Mesothelial cell of epicardium (in vitro differentiated cells): ENCODE measurements around the gene APCDD1L. TPM values are rescaled to one million over a fixed set of nuclear protein-coding genes. Genes with fewer than 3 reads are reported as not detected.

Experiments used
- DNase-seq, 2 experiments: peaks; one replicate each; pipeline ENCODE4 v3.0.0; 2021; ENCODE audit warnings: low spot score in 2 of 2; ENCODE audit not compliant: unreplicated experiment in 2 of 2
- H3K27ac Mint-ChIP-seq: 2 replicates; pipeline ENCODE4 v1.8.0; 2021; ENCODE audit warnings: mixed read lengths
- H3K27me3 Mint-ChIP-seq: 2 replicates; pipeline ENCODE4 v1.8.0; 2021; ENCODE audit warnings: low read depth, mixed read lengths
- H3K36me3 Mint-ChIP-seq: 2 replicates; pipeline ENCODE4 v1.8.0; 2021; ENCODE audit warnings: mixed read lengths
- H3K4me1 Mint-ChIP-seq: 2 replicates; pipeline ENCODE4 v1.8.0; 2021; ENCODE audit warnings: mixed read lengths
- H3K4me3 Mint-ChIP-seq: 2 replicates; pipeline ENCODE4 v1.8.0; 2021; ENCODE audit warnings: mild to moderate bottlenecking, moderate library complexity, mixed read lengths
- H3K9me3 Mint-ChIP-seq: 2 replicates; pipeline ENCODE4 v1.8.0; 2021; ENCODE audit warnings: mixed read lengths
- total RNA-seq: library from RNA; stranded (reverse); gene quantifications from 3 replicates; pipeline ENCODE4 v1.2.1, GENCODE V29; 2021
- TF ChIP-seq, protein P1 (sequence below): fragments of 200-600 bp; sonication (generic); IDR thresholded peaks from one replicate; pipeline ENCODE4 v1.5.0; 2021; ENCODE audit warnings: antibody characterized with exemption; ENCODE audit not compliant: unreplicated experiment

APCDD1L gene
- total RNA-seq, 1 donor from 2014 or later, result not detected

DNA sequence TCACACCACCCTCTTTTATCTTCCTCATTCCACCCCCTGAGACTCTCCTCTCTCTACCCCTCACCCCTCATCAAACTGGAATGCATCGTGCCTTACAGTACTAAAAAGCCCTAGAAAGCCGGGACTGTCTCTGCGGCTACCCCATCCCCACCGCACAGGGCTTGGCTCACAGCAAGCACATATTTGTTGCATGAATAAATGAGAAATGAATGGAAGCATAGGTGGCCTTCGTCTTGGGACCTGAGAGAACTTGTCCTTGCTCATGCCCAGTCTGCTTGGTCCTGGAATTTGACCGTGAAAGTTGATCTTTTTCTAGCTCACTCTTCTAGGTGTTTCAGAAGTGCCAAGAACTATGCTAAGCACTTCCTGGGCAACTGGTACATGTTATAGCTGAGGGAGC lies 53.3 kb downstream of the APCDD1L start:
- Mint-ChIP-seq H3K36me3 (peaks cover under 1% of the 10 kb centered on the region), H3K9me3 (peaks cover 3% of the 10 kb centered on the region), H3K27ac (no peak overlapping the region), H3K4me3 (no peak overlapping the region), H3K4me1 (peaks cover 27% of the 10 kb centered on the region), H3K27me3 (no peaks in the 10 kb centered on the region)
- TF ChIP-seq, protein P1, sequence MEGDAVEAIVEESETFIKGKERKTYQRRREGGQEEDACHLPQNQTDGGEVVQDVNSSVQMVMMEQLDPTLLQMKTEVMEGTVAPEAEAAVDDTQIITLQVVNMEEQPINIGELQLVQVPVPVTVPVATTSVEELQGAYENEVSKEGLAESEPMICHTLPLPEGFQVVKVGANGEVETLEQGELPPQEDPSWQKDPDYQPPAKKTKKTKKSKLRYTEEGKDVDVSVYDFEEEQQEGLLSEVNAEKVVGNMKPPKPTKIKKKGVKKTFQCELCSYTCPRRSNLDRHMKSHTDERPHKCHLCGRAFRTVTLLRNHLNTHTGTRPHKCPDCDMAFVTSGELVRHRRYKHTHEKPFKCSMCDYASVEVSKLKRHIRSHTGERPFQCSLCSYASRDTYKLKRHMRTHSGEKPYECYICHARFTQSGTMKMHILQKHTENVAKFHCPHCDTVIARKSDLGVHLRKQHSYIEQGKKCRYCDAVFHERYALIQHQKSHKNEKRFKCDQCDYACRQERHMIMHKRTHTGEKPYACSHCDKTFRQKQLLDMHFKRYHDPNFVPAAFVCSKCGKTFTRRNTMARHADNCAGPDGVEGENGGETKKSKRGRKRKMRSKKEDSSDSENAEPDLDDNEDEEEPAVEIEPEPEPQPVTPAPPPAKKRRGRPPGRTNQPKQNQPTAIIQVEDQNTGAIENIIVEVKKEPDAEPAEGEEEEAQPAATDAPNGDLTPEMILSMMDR, result no peak
- DNase-seq, result no peak

DNA sequence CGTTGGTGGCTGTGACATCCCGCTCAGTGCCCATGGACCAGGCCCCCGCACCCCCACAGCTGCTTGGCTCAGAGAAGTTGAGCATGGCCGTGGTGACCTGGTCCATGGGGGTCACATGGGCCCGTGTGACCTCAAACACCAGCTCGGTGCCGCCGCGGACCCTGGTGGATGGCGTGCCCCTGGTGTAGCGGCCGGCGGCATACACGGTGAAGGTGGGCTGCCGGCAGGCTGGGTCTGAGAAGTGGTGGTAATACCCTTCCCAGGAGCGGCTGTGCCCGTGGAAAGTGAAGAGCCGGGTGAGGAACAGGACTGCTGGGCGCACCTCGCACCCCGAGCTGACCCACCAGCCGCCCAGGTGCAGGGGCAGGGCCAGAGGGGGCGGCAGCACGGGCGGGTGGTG lies 54.1 kb downstream of the APCDD1L start:
- TF ChIP-seq, protein P1, result no peak
- H3K36me3 Mint-ChIP-seq, result peaks cover 4% of the 10 kb centered on the region
- H3K4me1 Mint-ChIP-seq, result peaks cover 27% of the 10 kb centered on the region
- H3K4me3 Mint-ChIP-seq, result no peak overlapping the region
- DNase-seq, result no peak
- peaks cover 3% of the 10 kb centered on the region for H3K9me3 Mint-ChIP-seq
- H3K27ac Mint-ChIP-seq, result no peak overlapping the region
- H3K27me3 Mint-ChIP-seq, result no peaks in the 10 kb centered on the region

- H3K27me3 Mint-ChIP-seq, result no peaks in the 10 kb centered on the region
- peaks cover 16% of the 10 kb centered on the region for H3K36me3 Mint-ChIP-seq
- H3K9me3 Mint-ChIP-seq, result peaks cover 18% of the 10 kb centered on the region
- no peak overlapping the region for H3K27ac Mint-ChIP-seq
- TF ChIP-seq, protein P1, result no peak
- H3K4me1 Mint-ChIP-seq, result peaks cover 18% of the 10 kb centered on the region
- H3K4me3 Mint-ChIP-seq, result no peak overlapping the region
- DNase-seq, result no peak
Measured at GRCh38 chr20:58459058-58459750, 56.0 kb downstream of the APCDD1L start.

- no peaks in the 10 kb centered on the region for H3K27me3 Mint-ChIP-seq
- TF ChIP-seq, protein P1, result no peak
- H3K4me1 Mint-ChIP-seq, result peaks cover 15% of the 10 kb centered on the region
- H3K36me3 Mint-ChIP-seq, result peaks cover 20% of the 10 kb centered on the region
- no peak overlapping the region for H3K4me3 Mint-ChIP-seq
- DNase-seq, result no peak
- peaks cover 22% of the 10 kb centered on the region for H3K9me3 Mint-ChIP-seq
- no peak overlapping the region for H3K27ac Mint-ChIP-seq
Measured at GRCh38 chr20:58458342-58459057, 56.7 kb downstream of the APCDD1L start.

- Mint-ChIP-seq H3K4me3 (no peak overlapping the region), H3K27me3 (no peaks in the 10 kb centered on the region), H3K9me3 (peaks cover 18% of the 10 kb centered on the region), H3K36me3 (peaks cover 31% of the 10 kb centered on the region), H3K4me1 (peaks cover 15% of the 10 kb centered on the region), H3K27ac (no peak overlapping the region)
- TF ChIP-seq, protein P1, result no peak
- no peak for DNase-seq
Measured at GRCh38 chr20:58457083-58457695, 58.0 kb downstream of the APCDD1L start.
